GM18499 (cell line): ENCODE measurements around the gene OBP2A.

Experiments
- ATAC-seq: cut with Tn5 transposase; IDR thresholded peaks from one replicate; pipeline ENCODE4 v1.9.1; 2021; ENCODE audit warnings: moderate number of reproducible peaks; ENCODE audit not compliant: insufficient read depth, unreplicated experiment

OBP2A gene

DNA sequence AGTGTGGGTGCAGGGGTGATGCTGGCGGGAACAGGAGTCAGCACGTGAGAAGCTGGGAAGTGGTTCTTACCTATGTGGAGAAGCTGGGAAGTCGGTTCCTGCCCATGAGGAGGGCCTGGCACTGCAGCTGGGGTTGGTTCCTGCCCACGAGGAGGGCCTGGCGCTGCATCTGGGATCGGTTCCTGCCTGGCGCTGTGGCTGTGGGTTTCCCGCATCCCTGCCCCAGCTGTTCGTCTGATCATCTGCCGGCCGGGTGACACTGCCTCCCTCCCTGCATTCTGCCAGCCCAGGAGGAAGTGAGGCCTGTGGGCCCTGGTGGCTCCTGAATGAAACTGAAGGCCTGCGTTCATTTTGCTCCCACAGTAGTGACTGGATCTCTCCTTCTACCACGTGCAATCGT, 5.1 kb downstream of the OBP2A start:
- no peak for ATAC-seq

DNA sequence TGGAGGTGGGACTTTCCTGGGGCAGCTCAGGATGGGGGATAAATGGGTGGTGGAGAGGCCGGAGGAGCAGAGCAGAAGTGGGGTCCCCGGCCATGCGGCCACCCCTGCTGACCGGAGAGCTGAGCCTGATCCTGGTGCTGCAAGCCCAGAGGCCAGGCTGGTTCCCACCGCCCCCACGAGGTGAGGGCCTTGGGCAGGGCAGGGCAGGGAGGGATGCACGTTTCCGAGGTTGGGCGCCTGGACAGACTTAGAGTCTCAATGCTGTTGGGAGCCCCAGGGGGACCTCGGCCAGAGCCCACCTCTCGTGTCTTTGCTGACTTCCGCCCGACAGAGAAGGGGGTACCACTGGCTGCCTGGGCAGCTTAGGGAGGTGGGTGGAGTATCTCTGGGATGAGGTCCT, 5.5 kb downstream of the OBP2A start:
- ATAC-seq = no peak

DNA sequence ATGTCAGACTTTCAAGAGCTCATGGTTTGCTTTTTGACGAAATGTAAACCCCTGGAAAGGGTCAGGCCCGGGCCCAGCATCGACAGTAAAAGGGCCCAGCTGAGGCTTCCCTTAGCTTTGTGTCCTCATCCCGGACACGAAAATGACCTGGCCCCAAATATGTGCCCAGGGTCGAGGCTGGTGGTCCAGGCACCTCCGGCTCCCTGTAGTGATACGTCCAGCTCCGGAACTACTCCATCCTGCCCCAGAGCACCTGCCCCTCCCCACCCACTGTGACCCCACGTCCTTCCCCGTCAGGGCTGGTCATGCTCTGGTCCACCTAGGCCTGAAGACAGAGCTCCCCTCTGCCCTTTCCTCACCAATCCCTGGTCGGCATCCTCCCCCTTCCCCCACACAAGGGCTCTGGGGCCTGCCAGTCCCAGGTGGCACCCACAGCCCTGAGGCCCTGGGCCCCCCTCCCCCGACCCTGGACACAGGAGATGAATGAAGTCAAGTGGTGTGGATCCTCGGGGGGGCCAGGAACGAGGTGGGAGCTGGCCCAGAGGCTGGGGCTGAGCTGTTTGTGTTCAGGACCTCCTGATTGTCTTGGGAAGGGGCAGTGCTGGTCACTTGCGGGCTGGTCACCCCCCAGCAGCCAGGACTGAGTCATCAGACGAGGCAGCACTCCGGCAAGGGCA, 6.2 kb downstream of the OBP2A start:
- ATAC-seq = no peak

DNA sequence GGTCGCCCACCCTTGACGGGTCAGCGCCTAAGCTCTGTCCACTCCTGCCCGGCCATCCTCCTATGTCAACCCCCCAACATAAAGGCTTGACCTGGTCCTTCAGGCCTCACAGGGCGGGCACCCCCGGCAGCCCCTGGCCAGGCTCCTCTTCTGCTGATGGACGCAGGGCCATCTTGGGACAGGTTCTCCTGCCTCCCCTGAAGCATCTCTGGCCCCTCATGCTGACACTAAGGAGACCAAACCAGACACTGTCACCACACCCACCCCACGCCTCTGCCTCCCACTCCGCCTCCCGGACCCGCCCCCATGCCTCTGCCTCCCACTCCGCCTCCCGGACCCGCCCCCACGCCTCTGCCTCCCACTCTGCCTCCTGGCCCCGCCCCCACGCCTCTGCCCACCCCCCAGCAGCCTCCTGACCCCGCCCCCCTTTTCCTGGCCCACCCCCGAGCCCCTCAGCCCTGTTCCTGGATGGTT, 6.8 kb downstream of the OBP2A start:
- ATAC-seq = no peak

DNA sequence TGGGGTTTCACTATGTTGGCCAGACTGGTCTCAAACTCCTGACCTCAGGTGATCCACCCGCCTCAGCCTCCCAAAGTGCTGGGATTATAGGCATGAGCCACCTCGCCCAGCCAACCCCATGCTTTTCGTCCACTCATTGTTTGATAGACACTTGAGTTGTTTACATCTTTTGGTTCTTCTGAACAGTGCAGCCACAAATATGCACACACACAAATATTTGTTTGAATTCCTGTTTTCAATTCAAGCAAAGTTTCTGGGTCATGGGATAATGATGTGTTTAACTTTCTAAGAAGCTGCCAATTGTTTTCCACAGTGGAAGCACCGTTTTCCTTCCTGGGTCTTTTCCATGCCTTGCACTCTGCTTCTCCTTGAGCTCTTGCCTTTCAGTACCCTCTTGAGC, 8.8 kb downstream of the OBP2A start:
- ATAC-seq = no peak

DNA sequence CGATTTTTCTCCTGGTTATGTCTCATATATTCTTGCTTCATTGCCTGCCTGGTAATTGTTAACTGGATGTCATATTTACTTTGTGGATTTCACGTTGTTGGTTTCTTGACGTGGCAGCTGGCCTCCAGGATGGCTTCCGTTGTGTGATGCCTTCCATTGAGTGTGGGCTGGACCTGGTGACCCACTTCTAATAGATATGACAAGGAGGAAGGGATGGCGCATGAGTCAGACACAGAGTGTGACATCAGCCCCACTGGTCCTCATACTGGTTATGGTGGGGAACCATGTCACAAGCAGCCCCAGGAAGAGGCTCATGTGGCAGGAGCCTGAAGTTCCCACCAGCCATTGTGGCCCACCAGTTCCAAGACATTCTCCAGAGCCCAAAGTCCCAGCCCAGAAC, 9.3 kb downstream of the OBP2A start:
- ATAC-seq = no peak

DNA sequence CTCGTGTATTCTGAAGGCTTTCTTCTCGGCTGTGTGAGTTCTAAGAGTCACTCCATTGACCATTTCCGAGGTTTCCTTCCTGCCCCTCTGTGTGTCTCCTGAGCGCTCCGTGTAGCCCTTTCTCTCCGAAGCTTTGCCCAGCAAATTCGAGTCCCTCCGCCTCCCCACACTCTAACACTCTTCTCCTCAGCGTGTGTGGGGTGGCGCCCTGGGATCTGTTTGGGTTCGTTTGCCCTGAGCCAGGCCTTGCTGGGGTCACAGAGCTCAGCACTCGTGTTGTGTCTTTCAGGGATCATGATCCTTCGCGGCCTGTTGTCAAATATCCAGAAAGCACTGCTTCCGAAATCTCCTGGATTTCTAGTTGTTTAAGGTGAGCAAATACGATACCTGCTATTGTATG, 10.0 kb downstream of the OBP2A start:
- no peak for ATAC-seq

DNA sequence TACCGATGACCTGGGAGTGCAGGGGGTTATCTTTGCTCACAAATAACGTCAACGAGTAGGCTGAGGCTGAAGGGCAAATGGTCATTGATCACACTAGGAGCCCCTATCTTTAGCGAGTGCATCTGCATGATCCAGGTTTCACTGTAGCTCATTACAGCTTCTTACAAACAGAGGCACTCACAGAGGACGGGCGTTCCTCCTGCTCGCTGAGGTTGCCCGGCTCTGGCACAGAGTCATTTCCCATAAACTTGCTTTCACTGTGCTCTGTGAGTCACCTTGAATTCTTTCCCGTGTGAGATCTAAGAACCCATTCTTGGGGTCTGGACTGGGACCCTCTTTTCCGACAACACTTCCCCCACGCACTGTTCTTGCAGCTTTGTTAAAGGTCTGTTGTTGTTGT, 13.7 kb downstream of the OBP2A start:
- no peak for ATAC-seq

DNA sequence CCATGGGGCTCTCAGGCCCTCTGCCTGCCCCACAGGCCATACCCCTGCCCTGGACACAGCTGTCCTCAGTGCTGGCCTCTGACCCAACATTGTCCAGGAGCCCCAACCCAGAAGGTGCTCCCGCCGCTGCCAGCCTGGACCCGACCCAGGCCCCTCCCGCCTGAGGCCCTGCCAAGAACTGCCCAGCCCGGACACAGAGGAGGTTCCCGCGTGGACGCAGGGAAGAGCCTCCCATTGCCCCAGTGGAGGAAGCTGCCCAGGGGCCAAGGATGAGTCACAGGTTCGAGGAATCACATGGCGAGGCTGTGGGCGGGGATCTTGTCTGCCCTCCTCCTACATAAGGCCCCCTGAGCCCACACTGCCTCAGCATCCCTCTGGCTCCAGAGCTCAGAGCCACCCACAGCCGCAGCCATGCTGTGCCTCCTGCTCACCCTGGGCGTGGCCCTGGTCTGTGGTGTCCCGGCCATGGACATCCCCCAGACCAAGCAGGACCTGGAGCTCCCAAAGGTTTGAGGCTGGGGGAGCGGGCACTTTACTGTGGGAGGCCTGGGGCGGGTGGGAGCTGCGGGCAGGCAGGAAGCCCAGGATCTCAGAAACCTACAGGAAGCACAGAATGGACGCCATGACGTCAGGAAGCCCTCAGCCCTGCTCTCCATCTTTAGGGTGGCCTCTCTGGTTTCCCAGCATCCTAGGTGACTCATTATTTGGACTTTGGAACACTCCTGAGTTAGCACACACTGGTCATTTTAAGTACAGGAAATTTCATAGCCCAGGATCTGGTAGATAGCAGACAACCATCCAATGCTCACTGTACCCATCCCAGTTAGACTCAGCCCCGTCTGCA, 15.7 kb downstream of the OBP2A start, which contains the start of gene PAEP:
Gene PAEP (plus strand): TSS at position 366 of the 844 bp plus-strand sequence.
- ATAC-seq = no peak

DNA sequence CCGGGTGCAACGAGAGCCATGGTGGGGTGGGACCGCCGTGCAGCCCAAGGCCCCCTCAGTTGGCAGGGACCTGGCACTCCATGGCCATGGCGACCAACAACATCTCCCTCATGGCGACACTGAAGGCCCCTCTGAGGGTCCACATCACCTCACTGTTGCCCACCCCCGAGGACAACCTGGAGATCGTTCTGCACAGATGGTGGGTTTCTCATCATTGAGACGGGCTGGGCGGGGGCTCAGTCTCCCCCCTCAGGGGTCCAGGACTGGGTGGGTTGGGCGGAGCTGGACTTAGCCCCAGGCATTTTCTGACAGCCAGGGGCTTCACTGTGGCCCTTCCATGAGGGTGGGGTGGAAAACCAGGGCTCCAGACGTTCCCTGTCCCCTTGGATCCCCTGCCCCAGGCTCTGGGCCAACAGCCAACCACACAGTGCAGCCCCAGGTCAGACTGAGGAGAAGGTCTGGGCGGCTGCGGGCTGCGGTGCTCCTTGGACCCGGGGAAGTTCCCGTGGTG, 16.4 kb downstream of the OBP2A start:
- no peak for ATAC-seq

DNA sequence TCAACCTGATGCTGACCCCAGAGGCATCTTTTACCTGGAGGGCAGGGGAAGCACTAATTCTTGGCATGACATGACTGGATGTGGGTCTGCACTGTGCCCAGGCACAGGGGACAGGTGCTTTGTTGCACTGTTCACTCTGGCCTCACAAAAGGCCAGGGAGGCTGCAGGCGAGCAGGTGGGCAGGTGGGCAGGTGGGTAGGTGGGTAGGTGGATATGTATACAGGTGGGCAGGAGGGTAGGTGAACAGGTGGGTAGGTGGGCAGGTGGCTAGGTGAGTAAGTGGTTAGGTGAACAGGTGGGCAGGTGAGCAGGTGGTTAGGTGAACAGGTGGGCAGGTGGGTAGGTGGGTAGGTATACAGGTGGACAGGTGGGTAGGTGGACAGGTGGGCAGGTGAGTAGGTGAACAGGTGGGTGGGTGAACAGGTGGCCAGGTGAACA, 17.1 kb downstream of the OBP2A start:
- ATAC-seq = no peak

DNA sequence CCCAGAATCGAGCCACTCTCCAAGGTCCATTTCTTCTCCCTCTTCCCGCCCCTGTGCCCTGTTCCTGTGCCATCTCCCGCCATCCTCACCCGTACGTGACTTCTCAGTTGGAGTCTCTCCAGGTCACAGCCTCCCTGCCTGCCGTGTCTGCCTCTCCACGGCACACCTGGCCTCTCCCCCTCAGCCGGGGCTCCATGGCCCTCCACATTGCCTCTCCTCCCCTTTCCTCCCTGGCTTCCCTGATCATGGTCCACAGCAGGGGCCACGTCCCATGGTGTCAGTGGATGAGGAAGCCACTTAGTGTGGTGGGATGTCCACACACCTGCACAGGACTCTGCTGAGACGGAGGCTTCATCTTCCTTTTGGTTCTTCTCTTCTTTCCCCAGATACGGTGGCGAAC, 17.9 kb downstream of the OBP2A start:
- ATAC-seq = no peak

DNA sequence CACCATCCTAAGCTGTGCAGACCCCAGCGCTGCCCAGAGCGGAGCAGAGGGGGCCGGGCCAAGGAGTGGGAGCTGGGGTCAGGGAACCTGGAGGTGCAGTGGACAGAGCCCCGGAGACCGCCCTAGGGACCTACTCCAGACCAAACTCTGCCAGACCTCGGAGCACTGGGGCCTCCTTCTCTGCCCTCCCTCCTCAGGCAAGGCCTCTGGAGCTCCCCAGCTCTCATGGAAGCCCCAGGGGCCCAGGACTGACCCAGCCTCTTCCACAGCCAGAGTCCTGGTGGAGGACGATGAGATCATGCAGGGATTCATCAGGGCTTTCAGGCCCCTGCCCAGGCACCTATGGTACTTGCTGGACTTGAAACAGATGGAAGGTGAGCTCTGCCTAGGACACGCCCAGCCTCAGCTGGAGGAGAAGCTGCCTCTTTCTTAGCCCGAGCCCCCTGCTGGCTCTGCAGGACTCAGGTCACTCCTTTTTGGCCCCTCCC, 19.3 kb downstream of the OBP2A start:
- no peak for ATAC-seq

DNA sequence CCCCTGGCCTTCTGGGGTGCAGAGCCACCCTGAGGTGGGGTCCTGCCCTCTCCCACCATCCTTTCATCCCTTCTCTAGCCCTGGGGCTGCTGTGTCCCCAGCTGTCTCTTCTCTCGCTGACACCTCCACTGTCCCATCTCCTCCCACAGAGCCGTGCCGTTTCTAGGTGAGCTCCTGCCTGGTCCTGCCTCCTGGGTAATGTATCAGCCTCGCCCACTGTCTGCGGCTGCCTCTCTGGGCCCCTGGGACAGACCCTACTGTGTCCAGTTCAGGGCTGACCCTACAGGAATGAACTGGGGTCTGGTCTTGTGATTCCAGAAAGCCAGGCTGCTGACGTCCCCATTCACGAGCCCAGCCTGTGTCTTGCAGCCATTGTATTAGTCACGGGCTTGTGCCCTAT, 19.7 kb downstream of the OBP2A start:
- ATAC-seq = no peak

DNA sequence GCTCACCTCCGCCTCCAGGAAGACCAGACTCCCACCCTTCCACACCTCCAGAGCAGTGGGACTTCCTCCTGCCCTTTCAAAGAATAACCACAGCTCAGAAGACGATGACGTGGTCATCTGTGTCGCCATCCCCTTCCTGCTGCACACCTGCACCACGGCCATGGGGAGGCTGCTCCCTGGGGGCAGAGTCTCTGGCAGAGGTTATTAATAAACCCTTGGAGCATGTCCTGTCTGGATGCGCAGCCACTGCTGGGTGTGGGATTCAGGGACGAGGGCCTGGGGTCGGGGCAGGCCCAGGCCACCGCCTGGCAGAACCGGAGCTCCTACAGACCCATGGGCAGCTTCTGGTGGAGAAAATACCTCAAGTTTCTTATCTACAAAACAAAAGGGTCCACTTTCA, 20.6 kb downstream of the OBP2A start:
- ATAC-seq = no peak

DNA sequence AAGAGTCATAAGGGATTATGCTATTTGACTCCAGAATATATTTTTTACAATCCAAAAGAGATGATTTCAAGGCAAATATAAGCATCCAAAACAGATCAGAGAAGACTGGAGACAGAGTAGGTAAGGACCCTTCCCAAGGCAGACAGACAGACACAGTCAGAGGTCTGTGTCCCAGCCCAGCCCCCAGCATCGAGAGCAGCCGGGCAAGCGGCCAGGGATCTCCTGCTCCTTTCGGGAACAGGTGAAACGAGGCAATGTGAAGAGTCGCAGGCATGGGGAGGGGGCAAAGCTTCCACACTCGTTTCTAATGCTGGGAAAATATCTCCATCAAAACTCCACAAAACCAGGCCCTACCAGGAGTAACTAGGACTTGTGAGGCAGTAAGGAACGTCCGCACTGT, 21.4 kb downstream of the OBP2A start:
- no peak for ATAC-seq

DNA sequence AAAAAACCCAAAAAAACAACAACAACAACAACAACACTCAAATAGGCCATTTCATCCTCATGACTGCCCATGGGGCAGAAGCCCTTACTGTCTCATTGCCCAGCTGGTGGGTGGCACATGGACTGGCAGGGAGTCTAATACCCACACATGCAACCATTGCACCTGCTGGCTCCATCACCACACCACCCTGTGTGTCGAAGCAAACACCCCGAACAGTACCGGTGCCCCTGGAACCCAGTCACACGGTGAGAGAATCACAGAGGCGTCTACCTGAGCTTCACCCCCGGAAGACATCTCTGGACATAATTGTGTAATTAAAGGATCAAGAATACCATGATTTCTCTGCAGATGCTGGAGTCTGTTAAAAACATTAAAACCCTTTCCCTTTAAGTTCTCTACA, 22.1 kb downstream of the OBP2A start:
- no peak for ATAC-seq

DNA sequence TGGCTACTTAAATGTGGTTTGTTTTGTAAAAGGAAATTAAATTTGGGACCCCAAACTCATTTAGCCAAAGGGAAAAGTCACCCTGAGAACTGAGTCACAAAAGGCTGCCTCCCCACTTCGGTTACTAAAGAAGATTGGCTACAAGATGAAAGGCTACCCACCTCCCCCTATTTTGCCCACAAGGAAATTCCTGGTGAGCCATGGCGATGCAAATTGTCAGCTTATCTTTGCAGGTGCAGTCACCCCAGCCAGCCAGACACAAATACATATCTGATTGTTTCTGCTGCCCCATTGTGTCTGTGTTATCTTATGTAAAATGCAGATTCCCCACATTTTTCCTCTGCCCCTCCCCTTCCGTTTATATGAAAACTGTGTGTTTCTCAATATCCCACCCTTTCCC, 24.5 kb downstream of the OBP2A start:
- no peak for ATAC-seq

DNA sequence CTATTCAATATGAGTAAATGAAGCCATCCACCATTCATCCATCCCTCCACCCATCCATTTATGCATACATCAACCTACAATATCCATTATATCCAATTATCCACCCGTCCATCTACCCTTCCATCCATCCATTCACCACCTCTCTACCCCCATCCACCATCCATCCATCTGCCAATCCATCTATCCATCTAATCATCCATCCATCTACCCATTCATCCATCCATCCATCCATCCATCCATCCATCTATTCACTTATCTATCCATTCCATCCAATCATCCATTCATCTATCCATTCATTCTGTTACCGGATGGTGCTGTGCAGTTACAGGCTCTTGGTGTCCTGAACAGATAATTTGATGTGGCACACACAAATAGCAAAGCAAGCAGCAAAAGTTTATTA, 26.3 kb downstream of the OBP2A start:
- ATAC-seq = no peak

DNA sequence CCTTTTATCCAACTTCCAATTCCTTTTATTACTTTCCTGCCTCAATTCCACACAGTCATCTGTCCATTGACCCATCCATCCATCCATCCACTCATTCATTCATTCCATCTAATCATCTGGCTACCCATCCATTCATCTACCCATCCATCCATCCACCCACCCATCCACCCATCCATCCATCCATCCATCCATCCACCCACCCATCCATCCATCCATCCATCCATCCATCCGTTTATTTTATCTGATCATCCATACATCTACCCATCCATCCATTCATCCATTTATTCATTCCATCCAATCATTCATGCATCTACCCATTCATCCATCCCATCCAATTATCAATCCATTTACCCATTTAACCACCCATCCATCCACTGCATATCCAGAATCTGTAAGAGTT, 27.2 kb downstream of the OBP2A start:
- no peak for ATAC-seq

DNA sequence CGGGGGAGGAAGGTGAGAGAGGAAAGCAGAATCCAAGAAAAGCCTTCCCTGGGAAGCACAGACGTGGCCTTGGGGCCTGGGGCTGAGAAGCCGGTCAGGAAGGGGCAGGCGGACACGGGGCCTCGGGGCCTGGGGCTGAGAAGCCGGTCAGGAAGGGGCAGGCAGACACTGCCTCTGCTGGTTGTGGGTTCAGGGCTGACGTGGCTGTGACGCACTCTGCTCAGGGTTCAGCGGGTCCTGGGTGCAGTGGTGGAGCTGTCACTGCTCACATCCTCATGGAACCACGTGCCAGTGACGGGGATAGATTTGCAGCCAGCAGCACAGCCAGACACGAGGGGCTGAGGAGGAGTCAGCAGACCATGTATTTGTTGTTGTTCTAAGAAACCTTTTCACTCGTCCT, 28.4 kb downstream of the OBP2A start:
- ATAC-seq = no peak
